Effector memory CD8-positive, alpha-beta T cell (primary cell): ENCODE measurements around the gene TBC1D4.

Experiments used
- ATAC-seq: fragments of 150-1000 bp; cut with Tn5 transposase; replicated peaks from 2 replicates; pipeline ENCODE4 v1.10.0; 2021; ENCODE audit warnings: mild to moderate bottlenecking, moderate library complexity
- DNase-seq, 3 experiments: peaks; one replicate each; pipeline ENCODE4 v3.0.0; 2021
- H3K27ac Mint-ChIP-seq, 2 donors: one replicate each; pipeline ENCODE4 v1.8.0; 2022; ENCODE audit warnings: mild to moderate bottlenecking in 2 of 2, mixed read lengths in 2 of 2, moderate library complexity in 2 of 2
- H3K27me3 Mint-ChIP-seq, 2 donors: one replicate each; pipeline ENCODE4 v1.8.0; 2022; ENCODE audit warnings: mixed read lengths in 2 of 2
- H3K36me3 Mint-ChIP-seq: one replicate; pipeline ENCODE4 v1.8.0; 2022; ENCODE audit warnings: mild to moderate bottlenecking, moderate library complexity, mixed read lengths; ENCODE audit not compliant: insufficient read depth
- H3K4me1 Mint-ChIP-seq, 2 donors: one replicate each; pipeline ENCODE4 v1.8.0; 2022; ENCODE audit warnings: low read depth in 2 of 2, mixed read lengths in 2 of 2
- H3K4me3 Mint-ChIP-seq, 2 donors: one replicate each; pipeline ENCODE4 v1.8.0; 2022; ENCODE audit warnings: mild to moderate bottlenecking in 2 of 2, mixed read lengths in 2 of 2, moderate library complexity in 2 of 2
- H3K9me3 Mint-ChIP-seq, 2 donors: one replicate each; pipeline ENCODE4 v1.8.0; 2022; ENCODE audit warnings: mixed read lengths in 2 of 2

TBC1D4 gene

GRCh38 chr13:75414036-75414827 lies 67.7 kb downstream of the TBC1D4 start:
- Mint-ChIP-seq H3K27me3 (peaks cover 0 to 9% of the 10 kb centered on the region in 2 donors), H3K36me3 (no peaks in the 10 kb centered on the region), H3K4me1 (no peaks in the 10 kb centered on the region), H3K4me3 (no peak overlapping the region), H3K27ac (no peak overlapping the region), H3K9me3 (no peaks in the 10 kb centered on the region)
- ATAC-seq = no peak
- no peak for DNase-seq

- H3K36me3 Mint-ChIP-seq = no peaks in the 10 kb centered on the region
- no peak overlapping the region for H3K27ac Mint-ChIP-seq
- H3K4me1 Mint-ChIP-seq = no peaks in the 10 kb centered on the region
- ATAC-seq (no peak), DNase-seq (no peak)
- H3K4me3 Mint-ChIP-seq = no peak overlapping the region
- peaks cover 0 to 7% of the 10 kb centered on the region in 2 donors for H3K27me3 Mint-ChIP-seq
- no peaks in the 10 kb centered on the region for H3K9me3 Mint-ChIP-seq
Measured at GRCh38 chr13:75411924-75412537, 69.9 kb downstream of the TBC1D4 start.

GRCh38 chr13:75410207-75410606 lies 71.8 kb downstream of the TBC1D4 start:
- no peaks in the 10 kb centered on the region for H3K9me3 Mint-ChIP-seq
- DNase-seq (no peak), ATAC-seq (no peak)
- no peak overlapping the region for H3K4me3 Mint-ChIP-seq
- no peak overlapping the region for H3K27ac Mint-ChIP-seq
- H3K27me3 Mint-ChIP-seq = peaks cover 0 to 7% of the 10 kb centered on the region in 2 donors
- no peaks in the 10 kb centered on the region for H3K4me1 Mint-ChIP-seq
- peaks cover 3% of the 10 kb centered on the region for H3K36me3 Mint-ChIP-seq

- Mint-ChIP-seq H3K9me3 (no peaks in the 10 kb centered on the region), H3K4me1 (no peaks in the 10 kb centered on the region), H3K27me3 (peaks cover 0 to 15% of the 10 kb centered on the region in 2 donors), H3K27ac (no peak overlapping the region), H3K4me3 (no peak overlapping the region), H3K36me3 (peaks cover 3% of the 10 kb centered on the region)
- DNase-seq (no peak), ATAC-seq (no peak)
Measured at GRCh38 chr13:75407998-75408397, 74.0 kb downstream of the TBC1D4 start.

- ATAC-seq (no peak), DNase-seq (no peak)
- peaks cover 0 to 15% of the 10 kb centered on the region in 2 donors for H3K27me3 Mint-ChIP-seq
- peaks cover 3% of the 10 kb centered on the region for H3K36me3 Mint-ChIP-seq
- no peak overlapping the region for H3K27ac Mint-ChIP-seq
- H3K9me3 Mint-ChIP-seq = no peaks in the 10 kb centered on the region
- H3K4me1 Mint-ChIP-seq = no peaks in the 10 kb centered on the region
- no peak overlapping the region for H3K4me3 Mint-ChIP-seq
Measured at GRCh38 chr13:75407473-75407872, 74.5 kb downstream of the TBC1D4 start.

- Mint-ChIP-seq H3K27me3 (peaks cover 8 to 18% of the 10 kb centered on the region in 2 donors), H3K4me1 (no peaks in the 10 kb centered on the region), H3K9me3 (no peaks in the 10 kb centered on the region), H3K36me3 (peaks cover 6% of the 10 kb centered on the region), H3K27ac (no peak overlapping the region), H3K4me3 (no peak overlapping the region)
- DNase-seq = no peak
- ATAC-seq = no peak
Measured at GRCh38 chr13:75405976-75406703, 75.8 kb downstream of the TBC1D4 start.

GRCh38 chr13:75404726-75405125 lies 77.2 kb downstream of the TBC1D4 start:
- Mint-ChIP-seq H3K9me3 (no peaks in the 10 kb centered on the region), H3K36me3 (peaks cover 6% of the 10 kb centered on the region), H3K27ac (no peak overlapping the region), H3K4me1 (no peaks in the 10 kb centered on the region), H3K27me3 (peaks cover 16 to 24% of the 10 kb centered on the region in 2 donors), H3K4me3 (no peak overlapping the region)
- no peak for DNase-seq
- ATAC-seq = no peak

GRCh38 chr13:75402787-75403186 lies 79.2 kb downstream of the TBC1D4 start:
- no peak for ATAC-seq
- peaks cover 6% of the 10 kb centered on the region for H3K36me3 Mint-ChIP-seq
- H3K27ac Mint-ChIP-seq = no peak overlapping the region
- no peak overlapping the region for H3K4me3 Mint-ChIP-seq
- no peak for DNase-seq
- H3K9me3 Mint-ChIP-seq = no peaks in the 10 kb centered on the region
- H3K27me3 Mint-ChIP-seq = peaks cover 16 to 30% of the 10 kb centered on the region in 2 donors
- no peaks in the 10 kb centered on the region for H3K4me1 Mint-ChIP-seq

GRCh38 chr13:75400775-75401174 lies 81.2 kb downstream of the TBC1D4 start:
- Mint-ChIP-seq H3K4me3 (no peak overlapping the region), H3K36me3 (peaks cover 3% of the 10 kb centered on the region), H3K9me3 (no peaks in the 10 kb centered on the region), H3K4me1 (no peaks in the 10 kb centered on the region), H3K27me3 (peaks cover 16 to 23% of the 10 kb centered on the region in 2 donors), H3K27ac (no peak overlapping the region)
- DNase-seq (no peak), ATAC-seq (no peak)

- ATAC-seq = no peak
- no peak for DNase-seq
- Mint-ChIP-seq H3K4me3 (no peak overlapping the region), H3K27ac (no peak overlapping the region), H3K27me3 (peaks cover 16 to 23% of the 10 kb centered on the region in 2 donors), H3K9me3 (no peaks in the 10 kb centered on the region), H3K36me3 (peaks cover 3% of the 10 kb centered on the region), H3K4me1 (no peaks in the 10 kb centered on the region)
Measured at GRCh38 chr13:75399879-75400217, 82.1 kb downstream of the TBC1D4 start.

- no peaks in the 10 kb centered on the region for H3K4me1 Mint-ChIP-seq
- no peak overlapping the region for H3K27ac Mint-ChIP-seq
- H3K36me3 Mint-ChIP-seq = peaks cover 3% of the 10 kb centered on the region
- ATAC-seq (no peak), DNase-seq (no peak)
- H3K27me3 Mint-ChIP-seq = peaks cover 16 to 23% of the 10 kb centered on the region in 2 donors
- H3K9me3 Mint-ChIP-seq = no peaks in the 10 kb centered on the region
- H3K4me3 Mint-ChIP-seq = no peak overlapping the region
Measured at GRCh38 chr13:75399168-75399878, 82.6 kb downstream of the TBC1D4 start.

GRCh38 chr13:75398072-75398471 lies 83.9 kb downstream of the TBC1D4 start:
- peaks cover 14 to 16% of the 10 kb centered on the region in 2 donors for H3K27me3 Mint-ChIP-seq
- H3K27ac Mint-ChIP-seq = no peak overlapping the region
- DNase-seq (no peak), ATAC-seq (no peak)
- H3K9me3 Mint-ChIP-seq = no peaks in the 10 kb centered on the region
- no peak overlapping the region for H3K4me3 Mint-ChIP-seq
- no peaks in the 10 kb centered on the region for H3K4me1 Mint-ChIP-seq
- peaks cover 3% of the 10 kb centered on the region for H3K36me3 Mint-ChIP-seq

- Mint-ChIP-seq H3K4me1 (no peaks in the 10 kb centered on the region), H3K27me3 (peaks cover 5 to 9% of the 10 kb centered on the region in 2 donors), H3K9me3 (no peaks in the 10 kb centered on the region), H3K4me3 (no peak overlapping the region), H3K27ac (no peak overlapping the region), H3K36me3 (no peaks in the 10 kb centered on the region)
- DNase-seq (no peak), ATAC-seq (no peak)
Measured at GRCh38 chr13:75395901-75396300, 86.1 kb downstream of the TBC1D4 start.
